Activated CD8-positive, alpha-beta T cell treated with anti-CD3 and anti-CD28 coated beads, Interleukin-2, amount 10 ng/mL, durations not matched to agents 7 days and 5 days (primary cell): ENCODE results near the gene AKAP12. TPM values are rescaled to one million over a fixed set of nuclear protein-coding genes. Genes with fewer than 3 reads are reported as not detected.

Experiments
- ATAC-seq: fragments of 150-1000 bp; cut with Tn5 transposase; one replicate; pipeline ENCODE4 v1.10.0; 2021; ENCODE audit warnings: moderate library complexity
- CTCF ChIA-PET: fragments of 350-600 bp; sonication (Branson Sonifier 250); formaldehyde crosslinking; loops from one replicate; lab custom pipeline; 2021; ENCODE audit warnings: antibody characterized with exemption; lab: Charles Lee
- POLR2A ChIA-PET: fragments of 350-600 bp; sonication (Branson Sonifier 250); formaldehyde crosslinking; loops from one replicate; lab custom pipeline; 2021; ENCODE audit warnings: antibody characterized with exemption; lab: Charles Lee
- DNase-seq: peaks from one replicate; pipeline ENCODE4 v3.0.0-alpha.2; 2020
- H3K27ac Mint-ChIP-seq: one replicate; pipeline ENCODE4 v1.8.0; 2021; ENCODE audit warnings: mild to moderate bottlenecking, mixed read lengths
- H3K27me3 Mint-ChIP-seq: one replicate; pipeline ENCODE4 v1.8.0; 2021; ENCODE audit warnings: low read depth, mixed read lengths
- H3K36me3 Mint-ChIP-seq: one replicate; pipeline ENCODE4 v1.8.0; 2021; ENCODE audit warnings: low read depth, mixed read lengths
- H3K4me1 Mint-ChIP-seq: one replicate; pipeline ENCODE4 v1.8.0; 2021; ENCODE audit warnings: low read depth, mixed read lengths
- H3K4me3 Mint-ChIP-seq: one replicate; pipeline ENCODE4 v1.8.0; 2021; ENCODE audit warnings: mild to moderate bottlenecking, mixed read lengths
- H3K9me3 Mint-ChIP-seq: one replicate; pipeline ENCODE4 v1.8.0; 2022; ENCODE audit warnings: mixed read lengths; ENCODE audit not compliant: insufficient read depth
- total RNA-seq, 2 experiments: library from RNA; stranded (reverse); gene quantifications; one replicate each; pipeline ENCODE4 v1.2.3, GENCODE V29; 2021

AKAP12 gene
- total RNA-seq, 2 experiments from 2014 or later, result 0.05 to 0.08 TPM

DNA sequence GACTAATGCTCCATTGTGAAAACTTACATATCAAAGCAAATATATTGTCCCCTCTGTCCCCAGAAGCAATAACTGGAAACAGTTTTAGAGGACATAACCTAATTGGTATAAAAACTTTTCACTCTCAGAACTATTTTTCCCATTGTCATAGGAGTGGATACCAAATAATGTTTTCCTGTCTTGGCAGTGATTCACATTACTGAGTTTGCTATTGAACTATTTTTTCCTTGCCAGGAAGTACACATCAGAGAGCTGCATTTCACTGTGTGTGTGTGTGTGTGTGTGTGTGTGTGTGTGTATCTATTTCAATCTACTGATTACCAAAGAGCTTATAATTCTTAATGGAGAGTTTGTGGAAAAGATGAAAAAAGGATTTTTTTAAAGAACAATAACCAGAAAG lies 45.4 kb downstream of the AKAP12 start:
- Mint-ChIP-seq H3K27ac (no peak overlapping the region), H3K9me3 (no peaks in the 10 kb centered on the region), H3K4me3 (no peak overlapping the region), H3K4me1 (peaks cover 18% of the 10 kb centered on the region), H3K36me3 (no peaks in the 10 kb centered on the region), H3K27me3 (peaks cover 41% of the 10 kb centered on the region)
- ATAC-seq, result no peak
- ChIA-PET POLR2A (interaction anchor here (0.6 kb wide), 1 partner anchor 63 kb away, joined by 6 read pairs; no protein-coding TSS in a partner anchor), CTCF (interaction anchor here (0.8 kb wide), 1 partner anchor 39 kb away, joined by 3 read pairs; no protein-coding TSS in a partner anchor)
- DNase-seq, result no peak

GRCh38 chr6:151286214-151286613 lies 46.4 kb downstream of the AKAP12 start:
- ChIA-PET CTCF (no interaction called here), POLR2A (no interaction called here)
- Mint-ChIP-seq H3K27me3 (peaks cover 46% of the 10 kb centered on the region), H3K4me3 (no peak overlapping the region), H3K27ac (no peak overlapping the region), H3K4me1 (peaks cover 22% of the 10 kb centered on the region), H3K36me3 (no peaks in the 10 kb centered on the region), H3K9me3 (no peaks in the 10 kb centered on the region)
- DNase-seq, result no peak
- ATAC-seq, result no peak

DNA sequence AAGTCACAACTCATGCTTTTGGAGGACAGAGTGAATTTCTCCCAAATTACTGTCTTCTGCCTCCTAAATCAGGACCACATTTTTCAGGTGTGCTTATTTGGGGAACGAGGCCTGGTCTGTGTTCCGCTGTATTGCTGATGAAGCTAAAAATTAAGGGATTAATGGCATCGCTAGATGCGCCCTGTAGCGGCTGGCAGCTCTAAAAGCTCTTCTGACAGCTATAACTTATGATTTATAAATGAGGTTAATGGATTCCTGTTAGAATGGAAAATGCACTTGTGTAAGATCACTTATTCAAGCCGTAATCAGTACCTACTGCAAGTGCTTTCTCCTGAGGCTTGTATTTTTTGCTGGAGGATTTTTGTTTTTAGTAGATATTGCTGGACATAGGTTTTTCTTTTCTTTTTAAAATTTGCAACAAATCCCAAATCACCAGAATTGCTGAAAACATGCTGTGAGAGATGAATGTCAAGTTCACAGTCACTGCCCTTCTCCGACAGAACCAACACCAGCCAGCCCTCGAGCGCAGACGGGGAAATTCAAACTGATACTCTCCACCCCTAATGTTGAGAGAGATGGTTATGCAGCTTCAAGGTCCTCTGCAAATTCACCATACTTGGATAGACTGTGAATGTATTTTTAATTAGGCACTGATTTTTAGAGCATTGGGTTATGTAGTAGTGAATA lies 49.1 kb downstream of the AKAP12 start:
- Mint-ChIP-seq H3K9me3 (no peaks in the 10 kb centered on the region), H3K27ac (no peak overlapping the region), H3K36me3 (no peaks in the 10 kb centered on the region), H3K27me3 (peaks cover 54% of the 10 kb centered on the region), H3K4me1 (peaks cover 22% of the 10 kb centered on the region), H3K4me3 (no peak overlapping the region)
- no peak for ATAC-seq
- ChIA-PET POLR2A (no interaction called here), CTCF (interaction anchor here (2.0 kb wide), 1 partner anchor 36 kb away, joined by 7 read pairs; no protein-coding TSS in a partner anchor)
- DNase-seq, result no peak

DNA sequence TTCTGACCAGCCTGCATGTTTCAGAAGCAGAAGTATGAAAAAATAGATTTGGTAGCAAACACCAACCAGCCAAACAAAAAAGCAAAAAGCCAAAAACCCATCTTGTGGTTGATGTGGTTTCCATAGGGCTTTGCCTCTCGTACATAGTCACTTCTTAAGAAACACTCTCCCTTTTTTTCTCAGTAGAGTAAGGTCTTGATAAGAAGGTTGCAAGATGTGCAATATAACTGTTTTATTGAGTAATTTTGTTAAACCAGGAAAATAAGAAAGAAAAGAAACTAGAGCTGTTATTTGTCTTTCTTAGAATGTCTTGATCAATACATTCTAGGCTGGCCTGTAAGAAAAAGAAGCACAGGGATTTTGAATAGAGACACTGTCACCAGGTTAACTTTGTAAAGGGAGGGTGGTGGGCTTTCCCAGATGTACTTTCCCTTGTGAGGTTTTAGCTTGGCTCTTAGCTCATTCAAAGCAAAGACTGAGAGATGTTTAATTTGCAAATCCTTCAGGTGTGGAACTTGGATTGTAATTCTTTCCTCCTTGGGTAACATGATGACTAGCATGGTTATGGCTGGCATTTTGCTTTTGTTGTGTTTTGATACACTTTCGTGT lies 49.7 kb downstream of the AKAP12 start:
- Mint-ChIP-seq H3K4me3 (no peak overlapping the region), H3K27ac (no peak overlapping the region), H3K27me3 (peaks cover 53% of the 10 kb centered on the region), H3K36me3 (no peaks in the 10 kb centered on the region), H3K4me1 (peaks cover 22% of the 10 kb centered on the region), H3K9me3 (no peaks in the 10 kb centered on the region)
- ChIA-PET POLR2A (no interaction called here), CTCF (interaction anchor here (0.8 to 2.0 kb wide), 3 partner anchors 35 to 398 kb away, joined by 3 to 7 read pairs (median 4); no protein-coding TSS in a partner anchor)
- ATAC-seq, result peak; percentile 57
- DNase-seq, result peak; percentile 54

DNA sequence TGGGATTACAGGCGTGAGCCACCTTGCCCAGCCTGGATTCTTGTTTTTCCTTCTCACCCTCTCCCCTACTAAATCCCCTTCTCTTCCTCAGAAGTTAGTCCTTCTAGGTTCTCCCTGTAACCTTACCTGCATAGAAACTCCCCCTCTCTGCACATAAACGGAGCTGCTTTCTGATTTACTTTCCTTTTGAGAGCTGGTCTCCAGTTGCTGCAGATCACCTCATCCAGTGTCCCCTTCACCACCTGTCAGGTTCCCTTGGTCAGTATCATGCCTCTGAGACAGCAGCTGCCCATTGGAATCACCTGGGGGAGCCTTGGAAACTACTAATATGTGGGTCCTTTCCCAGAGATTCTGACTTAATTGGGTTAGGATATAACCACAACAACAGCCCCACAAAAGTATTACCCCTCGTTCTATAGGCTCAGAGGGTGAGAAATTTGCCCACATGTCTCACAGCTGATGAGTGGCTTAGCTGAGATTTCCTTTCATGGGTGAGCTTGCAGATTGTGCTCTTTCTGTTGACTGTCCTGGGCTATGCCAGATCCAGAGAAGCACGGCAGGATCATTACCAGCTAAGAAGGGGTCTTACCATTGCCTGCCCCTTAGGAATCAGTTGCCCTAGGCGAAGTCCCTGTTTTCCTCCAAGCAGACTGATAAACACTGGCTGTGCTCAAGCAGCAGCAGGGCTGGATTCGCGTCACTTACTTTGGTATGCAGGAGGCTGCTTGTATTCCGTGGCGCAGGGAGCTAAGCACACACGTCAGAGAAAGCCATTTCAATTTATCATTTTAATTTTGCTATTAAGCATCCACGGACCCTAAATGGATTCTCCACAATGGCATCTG lies 51.3 kb downstream of the AKAP12 start:
- DNase-seq, result no peak
- Mint-ChIP-seq H3K27me3 (peaks cover 53% of the 10 kb centered on the region), H3K36me3 (no peaks in the 10 kb centered on the region), H3K4me1 (peaks cover 18% of the 10 kb centered on the region), H3K27ac (no peak overlapping the region), H3K4me3 (no peak overlapping the region), H3K9me3 (no peaks in the 10 kb centered on the region)
- POLR2A ChIA-PET, result no interaction called here
- CTCF ChIA-PET, result interaction anchor here (1.1 kb wide), 1 partner anchor 43 kb away, joined by 3 read pairs; no protein-coding TSS in a partner anchor
- ATAC-seq, result no peak

DNA sequence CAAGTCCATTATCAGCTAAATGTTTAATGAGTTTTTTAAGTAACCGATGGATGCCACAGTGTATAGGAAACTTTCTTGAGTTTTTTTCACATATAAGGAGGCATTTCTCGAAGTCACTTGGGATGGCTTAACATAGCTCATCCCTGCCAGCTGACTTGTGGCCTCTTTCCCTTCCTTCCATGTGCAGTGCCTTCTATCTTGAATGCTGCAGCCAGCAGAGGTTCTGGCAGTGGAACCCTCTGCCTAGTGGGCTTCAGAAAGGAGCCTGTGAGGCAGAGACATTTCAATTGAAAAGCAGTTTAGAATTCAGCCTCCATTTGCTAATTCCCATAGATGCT lies 51.9 kb downstream of the AKAP12 start:
- CTCF ChIA-PET, result no interaction called here
- DNase-seq (no peak), ATAC-seq (no peak)
- Mint-ChIP-seq H3K27ac (no peak overlapping the region), H3K36me3 (no peaks in the 10 kb centered on the region), H3K4me3 (no peak overlapping the region), H3K4me1 (peaks cover 18% of the 10 kb centered on the region), H3K9me3 (no peaks in the 10 kb centered on the region), H3K27me3 (peaks cover 49% of the 10 kb centered on the region)
- POLR2A ChIA-PET, result no interaction called here

DNA sequence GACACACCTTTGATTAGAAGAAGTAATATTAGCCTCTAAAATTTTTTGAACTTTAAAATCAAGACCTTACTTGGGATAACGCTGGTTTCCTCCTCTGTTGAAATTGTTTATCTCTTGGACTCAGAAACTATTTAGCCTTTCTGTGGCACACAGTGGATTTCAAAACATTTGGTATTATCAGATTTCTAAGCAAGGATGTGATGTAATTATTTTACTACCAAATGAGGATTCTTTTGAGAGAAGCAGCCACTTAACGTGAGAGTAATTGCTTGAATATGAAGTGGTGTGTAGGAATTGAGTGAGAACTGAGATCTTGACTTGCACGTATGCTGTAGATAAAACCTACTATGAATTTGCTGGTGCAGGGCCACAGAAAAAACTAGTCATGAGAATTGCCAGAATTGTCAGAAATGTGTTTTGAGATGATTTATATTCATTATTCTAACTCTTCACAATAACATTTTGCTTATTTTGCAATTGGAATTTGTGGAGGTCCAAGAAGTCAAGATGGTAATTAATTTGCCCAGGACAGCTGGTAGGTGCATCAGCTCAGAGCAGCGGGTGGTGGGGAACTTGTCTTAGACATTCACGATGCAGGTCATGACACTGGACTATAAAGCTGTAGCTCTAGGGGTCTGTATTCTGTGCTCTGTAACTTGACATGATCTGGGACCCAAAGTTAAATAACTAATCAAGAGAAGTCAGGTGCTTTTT lies 53.4 kb downstream of the AKAP12 start:
- peaks cover 51% of the 10 kb centered on the region for H3K27me3 Mint-ChIP-seq
- no peak for DNase-seq
- ChIA-PET POLR2A (no interaction called here), CTCF (interaction anchor here (1.7 kb wide), 1 partner anchor 31 kb away, joined by 4 read pairs; no protein-coding TSS in a partner anchor)
- no peak for ATAC-seq
- H3K27ac Mint-ChIP-seq, result no peak overlapping the region
- no peak overlapping the region for H3K4me3 Mint-ChIP-seq
- H3K36me3 Mint-ChIP-seq, result no peaks in the 10 kb centered on the region
- peaks cover 18% of the 10 kb centered on the region for H3K4me1 Mint-ChIP-seq
- H3K9me3 Mint-ChIP-seq, result no peaks in the 10 kb centered on the region

- H3K27me3 Mint-ChIP-seq, result peaks cover 51% of the 10 kb centered on the region
- ATAC-seq, result no peak
- CTCF ChIA-PET, result interaction anchor here (1.7 kb wide), 1 partner anchor 31 kb away, joined by 4 read pairs; no protein-coding TSS in a partner anchor
Measured at GRCh38 chr6:151293688-151294016, 53.9 kb downstream of the AKAP12 start.

DNA sequence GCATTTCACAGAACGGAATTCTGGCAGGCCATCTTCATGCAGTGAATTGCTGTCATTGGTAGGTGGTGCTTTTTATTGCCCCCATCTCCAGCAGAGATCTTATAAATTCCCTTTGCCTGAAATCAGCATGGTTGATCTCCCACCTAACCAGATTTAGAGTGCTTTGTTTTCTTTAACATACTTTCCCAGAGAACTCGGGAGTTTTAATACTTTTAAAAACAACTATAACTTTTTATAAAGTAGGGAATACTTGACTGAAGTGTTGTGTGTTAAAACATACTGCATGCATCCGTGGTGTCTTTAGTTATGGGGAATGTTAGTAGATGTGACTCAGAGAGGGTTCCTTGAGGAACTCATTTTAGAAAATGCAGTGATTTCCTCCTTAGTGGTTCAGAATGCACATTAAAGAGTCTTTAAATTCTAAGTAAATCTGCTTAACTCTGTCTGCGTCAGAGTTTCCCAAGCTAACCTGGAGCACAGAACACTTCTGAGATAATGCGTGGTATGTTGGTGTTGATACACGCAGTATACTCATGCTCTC lies 54.9 kb downstream of the AKAP12 start:
- H3K36me3 Mint-ChIP-seq, result no peaks in the 10 kb centered on the region
- ATAC-seq (no peak), DNase-seq (no peak)
- no peak overlapping the region for H3K27ac Mint-ChIP-seq
- H3K9me3 Mint-ChIP-seq, result no peaks in the 10 kb centered on the region
- ChIA-PET POLR2A (no interaction called here), CTCF (no interaction called here)
- H3K4me1 Mint-ChIP-seq, result peaks cover 9% of the 10 kb centered on the region
- H3K4me3 Mint-ChIP-seq, result no peak overlapping the region
- H3K27me3 Mint-ChIP-seq, result peaks cover 46% of the 10 kb centered on the region

More at GRCh38 chr6:151293688-151294016, 53.9 kb downstream of the AKAP12 start:
- H3K36me3 Mint-ChIP-seq, result no peaks in the 10 kb centered on the region
- H3K9me3 Mint-ChIP-seq, result no peaks in the 10 kb centered on the region
- peaks cover 18% of the 10 kb centered on the region for H3K4me1 Mint-ChIP-seq
- POLR2A ChIA-PET, result no interaction called here
- DNase-seq, result no peak
- H3K27ac Mint-ChIP-seq, result no peak overlapping the region
- no peak overlapping the region for H3K4me3 Mint-ChIP-seq

DNA sequence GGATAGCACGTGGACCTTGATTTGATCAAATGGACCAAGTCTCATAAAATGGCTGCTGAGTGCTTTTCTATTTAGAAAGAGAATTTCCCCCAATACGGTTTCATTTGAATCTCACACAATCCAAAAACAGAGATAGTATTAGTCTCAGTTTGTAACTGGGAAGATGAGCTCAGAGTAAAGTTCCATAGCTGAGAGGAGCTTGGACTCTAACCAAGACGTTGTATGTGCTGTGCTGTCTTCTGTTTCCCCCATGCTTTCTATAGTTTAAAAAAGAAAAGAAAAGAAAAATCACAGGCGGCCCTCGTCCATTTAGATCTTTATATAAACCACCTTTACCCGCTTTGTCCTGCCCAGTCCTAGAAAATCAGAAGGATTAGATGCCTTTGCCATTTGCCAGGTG lies 58.1 kb downstream of the AKAP12 start:
- DNase-seq, result no peak
- no peaks in the 10 kb centered on the region for H3K9me3 Mint-ChIP-seq
- ChIA-PET CTCF (no interaction called here), POLR2A (no interaction called here)
- ATAC-seq, result no peak
- H3K4me1 Mint-ChIP-seq, result no peaks in the 10 kb centered on the region
- H3K27ac Mint-ChIP-seq, result no peak overlapping the region
- H3K36me3 Mint-ChIP-seq, result no peaks in the 10 kb centered on the region
- peaks cover 23% of the 10 kb centered on the region for H3K27me3 Mint-ChIP-seq
- H3K4me3 Mint-ChIP-seq, result no peak overlapping the region

GRCh38 chr6:151299011-151299410 lies 59.2 kb downstream of the AKAP12 start:
- POLR2A ChIA-PET, result no interaction called here
- CTCF ChIA-PET, result no interaction called here

More at GRCh38 chr6:151299011-151299410, 59.2 kb downstream of the AKAP12 start:
- Mint-ChIP-seq H3K36me3 (no peaks in the 10 kb centered on the region), H3K4me3 (no peak overlapping the region), H3K27ac (no peak overlapping the region), H3K27me3 (peaks cover 19% of the 10 kb centered on the region), H3K4me1 (no peaks in the 10 kb centered on the region), H3K9me3 (no peaks in the 10 kb centered on the region)
- ATAC-seq (no peak), DNase-seq (no peak)
